ENCODE results near the gene TTC23L.

DNA sequence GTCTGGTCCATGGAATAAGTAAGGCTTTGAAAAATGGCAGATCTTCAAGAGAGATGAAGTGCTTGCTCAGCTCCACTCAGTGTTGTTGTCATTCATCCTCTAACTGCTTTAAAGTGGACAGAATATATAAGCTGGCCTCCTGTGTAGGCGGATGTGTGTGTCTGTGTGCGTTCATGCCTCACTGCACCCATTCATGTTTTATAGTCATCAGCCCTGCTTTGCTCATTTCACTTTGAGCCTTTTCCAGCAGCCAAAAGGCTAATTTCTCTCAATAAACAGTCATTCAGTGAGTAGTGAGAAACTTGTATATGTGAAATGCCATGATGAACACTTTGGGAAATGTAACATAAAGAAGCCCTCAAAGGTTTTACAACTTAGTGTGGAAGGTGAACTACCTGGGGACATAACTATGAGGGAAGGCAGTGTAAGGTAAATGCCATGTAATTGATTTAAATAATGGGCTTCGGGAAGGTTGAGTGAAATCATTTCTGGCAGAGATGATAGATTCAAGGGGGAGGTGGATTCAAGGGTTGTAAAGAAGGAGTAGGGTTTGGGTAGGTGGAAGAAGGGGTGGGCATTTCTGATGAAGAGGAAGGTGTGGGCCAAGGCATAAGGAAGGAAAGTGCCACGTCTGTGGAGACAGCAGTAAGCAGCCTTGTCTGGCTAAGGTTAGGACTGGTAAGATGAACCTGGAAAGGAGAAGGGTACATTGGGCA, 15.7 kb downstream of the TTC23L start:
- TF ChIP-seq POLR2AphosphoS5 (IDR thresholded peaks at IDR 0.05), result no peak
- TF ChIP-seq, protein P1, sequence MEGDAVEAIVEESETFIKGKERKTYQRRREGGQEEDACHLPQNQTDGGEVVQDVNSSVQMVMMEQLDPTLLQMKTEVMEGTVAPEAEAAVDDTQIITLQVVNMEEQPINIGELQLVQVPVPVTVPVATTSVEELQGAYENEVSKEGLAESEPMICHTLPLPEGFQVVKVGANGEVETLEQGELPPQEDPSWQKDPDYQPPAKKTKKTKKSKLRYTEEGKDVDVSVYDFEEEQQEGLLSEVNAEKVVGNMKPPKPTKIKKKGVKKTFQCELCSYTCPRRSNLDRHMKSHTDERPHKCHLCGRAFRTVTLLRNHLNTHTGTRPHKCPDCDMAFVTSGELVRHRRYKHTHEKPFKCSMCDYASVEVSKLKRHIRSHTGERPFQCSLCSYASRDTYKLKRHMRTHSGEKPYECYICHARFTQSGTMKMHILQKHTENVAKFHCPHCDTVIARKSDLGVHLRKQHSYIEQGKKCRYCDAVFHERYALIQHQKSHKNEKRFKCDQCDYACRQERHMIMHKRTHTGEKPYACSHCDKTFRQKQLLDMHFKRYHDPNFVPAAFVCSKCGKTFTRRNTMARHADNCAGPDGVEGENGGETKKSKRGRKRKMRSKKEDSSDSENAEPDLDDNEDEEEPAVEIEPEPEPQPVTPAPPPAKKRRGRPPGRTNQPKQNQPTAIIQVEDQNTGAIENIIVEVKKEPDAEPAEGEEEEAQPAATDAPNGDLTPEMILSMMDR (IDR thresholded peaks at IDR 0.05), result no peak
